ENCODE data around the gene ABLIM2. TPM values are rescaled to one million over a fixed set of nuclear protein-coding genes. Genes with fewer than 3 reads are reported as not detected.

Gene ABLIM2
- 0.45 TPM for polyA plus RNA-seq (2013, experiment 1 of 2)
- 0.55 TPM for polyA plus RNA-seq (2013, experiment 2 of 2)

GRCh38 chr4:8158710-8159536 lies at the start of gene ABLIM2:
TSS of gene ABLIM2 (minus strand) at chr4:8158813. CDS start at chr4:8158689, 124 bp downstream.
- Histone ChIP-seq H3K56ac (ENCODE audit: low read length) (peak within 1 kb of the TSS; percentile 80), H3K27me3 (ENCODE audit: insufficient read depth, low read length, poor library complexity) (peaks cover 15% of the 10 kb centered on the region), H2AK5ac (ENCODE audit: low read length) (no peak within 1 kb of the TSS), H4K5ac (ENCODE audit: low read length) (no peak within 1 kb of the TSS), H2BK5ac (ENCODE audit: low read length) (no peak within 1 kb of the TSS), H3K4me3 (ENCODE audit: low read length) (peak within 1 kb of the TSS; percentile 67), H2BK15ac (replicated peaks; ENCODE audit: low read depth) (no peak within 1 kb of the TSS), H2BK120ac (ENCODE audit: low read depth, low read length) (no peak within 1 kb of the TSS), H3K79me1 (ENCODE audit: low read length) (no peaks in the 10 kb centered on the region), H3K23ac (ENCODE audit: low read length) (no peak within 1 kb of the TSS), H3K9ac (ENCODE audit: low read length) (peak within 1 kb of the TSS; percentile 73), H4K8ac (ENCODE audit: low read depth, low read length) (no peak within 1 kb of the TSS), H3K79me2 (ENCODE audit: control insufficient read depth, insufficient read depth, low read length) (no peaks in the 10 kb centered on the region), H3K4me2 (ENCODE audit: low read length) (peak within 1 kb of the TSS; percentile 98), H3K27ac (ENCODE audit: low read depth, low read length) (no peak within 1 kb of the TSS), H3K4me1 (ENCODE audit: control insufficient read depth, low read depth, low read length) (peaks cover 1% of the 10 kb centered on the region), H3K36me3 (ENCODE audit: control insufficient read depth, insufficient read depth, low read length) (no peaks in the 10 kb centered on the region), H3K4ac (ENCODE audit: low read depth, low read length) (no peak within 1 kb of the TSS), H3K18ac (ENCODE audit: low read length) (no peak within 1 kb of the TSS)
- WGBS (ENCODE audit: extremely low coverage, insufficient coverage, low lambda C conversion rate), result no CpG with 5 or more reads among the region's 96 CpGs
- DNase-seq, result peak; percentile 98

GRCh38 chr4:8207314-8207713 lies 48.7 kb upstream of the ABLIM2 start:
- Histone ChIP-seq H3K4me2 (ENCODE audit: low read length) (no peak overlapping the region), H3K79me1 (ENCODE audit: low read length) (no peaks in the 10 kb centered on the region), H3K4me1 (ENCODE audit: control insufficient read depth, low read depth, low read length) (peaks cover 2% of the 10 kb centered on the region), H4K5ac (ENCODE audit: low read length) (no peak overlapping the region), H2AK5ac (ENCODE audit: low read length) (no peak overlapping the region), H3K27me3 (ENCODE audit: insufficient read depth, low read length, poor library complexity) (no peaks in the 10 kb centered on the region), H2BK120ac (ENCODE audit: low read depth, low read length) (no peak overlapping the region), H2BK15ac (replicated peaks; ENCODE audit: low read depth) (no peak overlapping the region), H3K36me3 (ENCODE audit: control insufficient read depth, insufficient read depth, low read length) (no peaks in the 10 kb centered on the region), H3K4ac (ENCODE audit: low read depth, low read length) (no peak overlapping the region), H3K79me2 (ENCODE audit: control insufficient read depth, insufficient read depth, low read length) (no peaks in the 10 kb centered on the region), H4K8ac (ENCODE audit: low read depth, low read length) (no peak overlapping the region), H3K27ac (ENCODE audit: low read depth, low read length) (no peak overlapping the region), H3K9ac (ENCODE audit: low read length) (no peak overlapping the region), H3K18ac (ENCODE audit: low read length) (no peak overlapping the region), H3K23ac (ENCODE audit: low read length) (no peak overlapping the region), H3K4me3 (ENCODE audit: low read length) (no peak overlapping the region), H3K56ac (ENCODE audit: low read length) (no peak overlapping the region), H2BK5ac (ENCODE audit: low read length) (no peak overlapping the region)
- no CpG with 5 or more reads among the region's 6 CpGs for WGBS (ENCODE audit: extremely low coverage, insufficient coverage, low lambda C conversion rate)
- DNase-seq, result no peak

GRCh38 chr4:8205749-8206611 lies 47.4 kb upstream of the ABLIM2 start:
- Histone ChIP-seq H3K9ac (ENCODE audit: low read length) (no peak overlapping the region), H3K36me3 (ENCODE audit: control insufficient read depth, insufficient read depth, low read length) (no peaks in the 10 kb centered on the region), H4K5ac (ENCODE audit: low read length) (no peak overlapping the region), H2BK120ac (ENCODE audit: low read depth, low read length) (no peak overlapping the region), H4K8ac (ENCODE audit: low read depth, low read length) (no peak overlapping the region), H3K79me1 (ENCODE audit: low read length) (no peaks in the 10 kb centered on the region), H3K18ac (ENCODE audit: low read length) (no peak overlapping the region), H2BK5ac (ENCODE audit: low read length) (no peak overlapping the region), H3K27me3 (ENCODE audit: insufficient read depth, low read length, poor library complexity) (no peaks in the 10 kb centered on the region), H3K4me1 (ENCODE audit: control insufficient read depth, low read depth, low read length) (no peaks in the 10 kb centered on the region), H3K4me2 (ENCODE audit: low read length) (no peak overlapping the region), H2AK5ac (ENCODE audit: low read length) (no peak overlapping the region), H3K4me3 (ENCODE audit: low read length) (no peak overlapping the region), H3K4ac (ENCODE audit: low read depth, low read length) (no peak overlapping the region), H2BK15ac (replicated peaks; ENCODE audit: low read depth) (no peak overlapping the region), H3K79me2 (ENCODE audit: control insufficient read depth, insufficient read depth, low read length) (no peaks in the 10 kb centered on the region), H3K56ac (ENCODE audit: low read length) (peak overlapping the region; percentile 56), H3K27ac (ENCODE audit: low read depth, low read length) (no peak overlapping the region), H3K23ac (ENCODE audit: low read length) (no peak overlapping the region)
- no CpG with 5 or more reads among the region's 26 CpGs for WGBS (ENCODE audit: extremely low coverage, insufficient coverage, low lambda C conversion rate)
- DNase-seq, result no peak

- WGBS (ENCODE audit: extremely low coverage, insufficient coverage, low lambda C conversion rate), result no CpG with 5 or more reads among the region's 19 CpGs
- Histone ChIP-seq H3K4me3 (ENCODE audit: low read length) (no peak overlapping the region), H3K27me3 (ENCODE audit: insufficient read depth, low read length, poor library complexity) (no peaks in the 10 kb centered on the region), H3K79me2 (ENCODE audit: control insufficient read depth, insufficient read depth, low read length) (no peaks in the 10 kb centered on the region), H3K79me1 (ENCODE audit: low read length) (no peaks in the 10 kb centered on the region), H3K18ac (ENCODE audit: low read length) (no peak overlapping the region), H4K5ac (ENCODE audit: low read length) (no peak overlapping the region), H2BK15ac (replicated peaks; ENCODE audit: low read depth) (no peak overlapping the region), H2BK5ac (ENCODE audit: low read length) (no peak overlapping the region), H3K36me3 (ENCODE audit: control insufficient read depth, insufficient read depth, low read length) (no peaks in the 10 kb centered on the region), H2BK120ac (ENCODE audit: low read depth, low read length) (no peak overlapping the region), H4K8ac (ENCODE audit: low read depth, low read length) (no peak overlapping the region), H2AK5ac (ENCODE audit: low read length) (no peak overlapping the region), H3K56ac (ENCODE audit: low read length) (no peak overlapping the region), H3K9ac (ENCODE audit: low read length) (no peak overlapping the region), H3K4me1 (ENCODE audit: control insufficient read depth, low read depth, low read length) (no peaks in the 10 kb centered on the region), H3K4ac (ENCODE audit: low read depth, low read length) (no peak overlapping the region), H3K27ac (ENCODE audit: low read depth, low read length) (no peak overlapping the region), H3K4me2 (ENCODE audit: low read length) (no peak overlapping the region), H3K23ac (ENCODE audit: low read length) (no peak overlapping the region)
- no peak for DNase-seq
Observed at GRCh38 chr4:8205241-8205707, 46.7 kb upstream of the ABLIM2 start.

GRCh38 chr4:8204576-8205227 lies 46.1 kb upstream of the ABLIM2 start:
- Histone ChIP-seq H3K79me2 (ENCODE audit: control insufficient read depth, insufficient read depth, low read length) (no peaks in the 10 kb centered on the region), H3K27me3 (ENCODE audit: insufficient read depth, low read length, poor library complexity) (no peaks in the 10 kb centered on the region), H3K23ac (ENCODE audit: low read length) (no peak overlapping the region), H4K8ac (ENCODE audit: low read depth, low read length) (no peak overlapping the region), H3K56ac (ENCODE audit: low read length) (no peak overlapping the region), H2BK120ac (ENCODE audit: low read depth, low read length) (no peak overlapping the region), H3K36me3 (ENCODE audit: control insufficient read depth, insufficient read depth, low read length) (no peaks in the 10 kb centered on the region), H3K18ac (ENCODE audit: low read length) (no peak overlapping the region), H3K9ac (ENCODE audit: low read length) (no peak overlapping the region), H3K4ac (ENCODE audit: low read depth, low read length) (no peak overlapping the region), H2BK5ac (ENCODE audit: low read length) (no peak overlapping the region), H2AK5ac (ENCODE audit: low read length) (no peak overlapping the region), H4K5ac (ENCODE audit: low read length) (no peak overlapping the region), H3K27ac (ENCODE audit: low read depth, low read length) (no peak overlapping the region), H2BK15ac (replicated peaks; ENCODE audit: low read depth) (no peak overlapping the region), H3K4me3 (ENCODE audit: low read length) (no peak overlapping the region), H3K4me1 (ENCODE audit: control insufficient read depth, low read depth, low read length) (no peaks in the 10 kb centered on the region), H3K79me1 (ENCODE audit: low read length) (no peaks in the 10 kb centered on the region), H3K4me2 (ENCODE audit: low read length) (no peak overlapping the region)
- no peak for DNase-seq
- WGBS (ENCODE audit: extremely low coverage, insufficient coverage, low lambda C conversion rate), result no CpG with 5 or more reads among the region's 31 CpGs

All from mesendoderm (in vitro differentiated cells).